HAP-1 (cell line): ENCODE results near the gene GFRA1.

Source experiments
- DNase-seq, 2 experiments: peaks; one replicate each; pipeline ENCODE4 v3.0.0-alpha.2; 2016 to 2020; ENCODE audit warnings: low spot score in 2 of 2
- H3K27me3 ChIP-seq: fragments of 250-450 bp; sonication (Bioruptor Pico); 2 replicates; pipeline ENCODE4 v1.5.1; 2020; ENCODE audit warnings: low read depth, mild to moderate bottlenecking, moderate library complexity
- H3K36me3 ChIP-seq: fragments of 250-450 bp; sonication (Bioruptor Pico); replicated peaks from 2 replicates; pipeline ENCODE4 v1.5.1; 2020; ENCODE audit warnings: mild to moderate bottlenecking
- H3K4me1 ChIP-seq: fragments of 250-450 bp; sonication (Bioruptor Pico); 2 replicates; pipeline ENCODE4 v1.5.1; 2020; ENCODE audit warnings: mild to moderate bottlenecking
- H3K4me3 ChIP-seq: fragments of 250-450 bp; sonication (Bioruptor Pico); 2 replicates; pipeline ENCODE4 v1.5.1; 2020; ENCODE audit warnings: mild to moderate bottlenecking, moderate library complexity
- H3K9me3 ChIP-seq: fragments of 250-450 bp; sonication (Bioruptor Pico); 2 replicates; pipeline ENCODE4 v1.5.1; 2020; ENCODE audit warnings: mild to moderate bottlenecking, moderate library complexity
- in situ Hi-C: fragments of 300-500 bp; cut with MboI; formaldehyde crosslinking; loops from 3 replicates; pipeline ENCODE4 v1.14.3; 2020; ENCODE audit warnings: low sequenced_read_pairs, inconsistent platforms, mixed read lengths

The GFRA1 gene

DNA sequence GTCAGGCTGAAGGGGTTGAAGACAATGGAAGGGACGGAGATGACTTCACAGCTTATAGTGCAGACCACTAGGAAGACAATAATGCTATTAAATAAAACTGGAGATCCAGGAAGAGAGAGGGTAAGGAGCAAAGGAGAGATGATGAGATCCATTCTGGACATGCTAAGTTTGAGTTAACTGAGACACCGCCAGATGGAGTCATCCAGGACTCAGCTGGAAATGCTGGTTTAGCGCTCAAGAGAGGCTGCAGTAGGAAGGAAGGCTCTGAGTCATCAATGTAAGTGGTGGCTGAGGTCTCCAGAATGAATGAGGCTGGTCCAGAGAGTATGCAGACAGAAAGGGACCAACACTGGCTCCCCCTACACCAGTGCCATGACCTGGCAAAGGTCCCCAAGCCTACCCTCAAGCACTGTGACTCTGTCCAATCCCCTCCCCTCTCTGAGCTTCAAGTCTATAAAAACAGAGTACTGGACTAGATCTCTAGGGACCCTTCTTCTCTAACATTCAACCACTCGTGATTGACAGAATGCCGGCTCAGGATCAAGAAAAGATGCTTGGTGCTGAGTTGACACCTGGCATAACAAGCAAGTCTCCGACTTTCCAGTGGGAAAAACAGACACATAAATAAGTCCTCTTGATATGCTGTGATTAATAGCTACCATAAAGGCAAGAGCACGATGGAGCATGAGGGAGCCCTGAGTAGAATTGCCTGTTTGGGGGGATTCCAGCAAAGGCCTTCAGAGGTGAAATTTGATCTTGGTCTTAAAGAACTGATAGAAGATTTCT, 8.9 kb downstream of the GFRA1 start:
- Histone ChIP-seq H3K4me1 (no peaks in the 10 kb centered on the region), H3K9me3 (no peaks in the 10 kb centered on the region), H3K4me3 (no peak overlapping the region), H3K36me3 (no peaks in the 10 kb centered on the region), H3K27me3 (peaks cover 7% of the 10 kb centered on the region)
- DNase-seq, result no peak
- in situ Hi-C loops, result no loop called here

DNA sequence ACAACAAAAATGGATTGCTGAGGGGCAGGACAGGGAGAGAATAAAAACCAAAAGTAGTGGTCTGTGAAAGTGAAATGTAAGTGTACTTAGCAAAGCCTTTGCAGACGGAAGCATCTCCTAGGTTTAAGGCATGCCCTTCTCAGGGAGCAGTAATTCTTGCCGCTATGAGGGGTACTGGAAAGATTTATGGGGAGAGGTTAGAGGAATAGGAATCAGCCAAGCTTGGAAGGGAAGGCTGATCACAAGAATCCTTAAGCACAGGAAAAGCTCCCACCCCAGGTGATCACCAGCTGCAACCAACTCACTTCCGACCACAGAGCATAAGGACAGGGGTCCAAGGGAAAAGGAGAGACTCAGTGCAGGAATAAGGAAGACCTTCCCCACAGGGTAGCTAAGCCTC, 10.3 kb downstream of the GFRA1 start:
- Histone ChIP-seq H3K36me3 (no peaks in the 10 kb centered on the region), H3K27me3 (peaks cover 4% of the 10 kb centered on the region), H3K4me1 (no peaks in the 10 kb centered on the region), H3K4me3 (no peak overlapping the region), H3K9me3 (no peaks in the 10 kb centered on the region)
- in situ Hi-C loops, result no loop called here
- no peak for DNase-seq

DNA sequence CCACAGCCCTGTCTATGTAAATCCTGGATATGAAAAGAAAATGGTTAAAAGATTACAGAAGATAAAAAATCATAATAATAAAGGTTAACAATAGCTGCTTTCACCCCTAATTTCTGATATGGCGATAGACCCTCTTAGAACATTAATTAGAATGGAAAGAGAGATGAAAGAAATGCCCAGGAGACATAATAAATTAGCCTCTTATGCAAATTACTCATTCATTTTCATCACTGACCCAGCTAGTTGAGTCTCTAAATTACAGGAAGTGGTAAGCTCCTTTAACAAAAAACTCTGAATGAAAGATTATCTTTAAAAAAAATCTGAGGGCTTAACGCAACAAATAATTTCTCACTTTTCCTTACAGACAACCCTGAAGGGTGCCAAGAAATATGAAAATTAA, 12.4 kb downstream of the GFRA1 start:
- no peaks in the 10 kb centered on the region for H3K4me1 ChIP-seq
- H3K36me3 ChIP-seq, result no peaks in the 10 kb centered on the region
- in situ Hi-C loops, result no loop called here

DNA sequence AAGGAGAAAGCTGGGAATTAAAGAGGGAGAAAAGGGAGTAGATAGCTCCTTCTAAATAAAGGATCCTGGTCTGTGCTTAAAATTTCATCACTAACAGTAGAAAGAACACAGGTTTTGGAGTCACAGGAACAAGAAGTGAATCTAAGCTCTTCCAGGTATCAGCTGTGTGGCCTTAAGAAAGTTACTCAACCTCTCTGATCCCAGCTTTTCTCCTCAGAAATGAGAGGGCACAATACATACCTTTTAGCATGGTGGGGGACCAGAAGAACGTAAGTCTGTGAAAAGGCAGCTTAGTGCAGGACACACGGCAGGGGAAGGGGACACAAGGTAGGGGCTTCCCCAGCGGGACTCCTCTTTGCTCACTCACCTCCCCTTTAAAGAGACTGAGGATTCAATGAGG, 13.4 kb downstream of the GFRA1 start:
- Histone ChIP-seq H3K36me3 (no peaks in the 10 kb centered on the region), H3K4me1 (no peaks in the 10 kb centered on the region), H3K4me3 (no peak overlapping the region), H3K27me3 (no peaks in the 10 kb centered on the region; the same call in none of the 2 replicates), H3K9me3 (no peaks in the 10 kb centered on the region)
- no peak for DNase-seq
- in situ Hi-C loops, result no loop called here

More for the DNA sequence above, 12.4 kb downstream of the GFRA1 start:
- H3K4me3 ChIP-seq, result no peak overlapping the region
- no peaks in the 10 kb centered on the region for H3K9me3 ChIP-seq
- DNase-seq, result peak in 1 of 2 experiments; percentile 9
- no peaks in the 10 kb centered on the region; the same call in none of the 2 replicates for H3K27me3 ChIP-seq

DNA sequence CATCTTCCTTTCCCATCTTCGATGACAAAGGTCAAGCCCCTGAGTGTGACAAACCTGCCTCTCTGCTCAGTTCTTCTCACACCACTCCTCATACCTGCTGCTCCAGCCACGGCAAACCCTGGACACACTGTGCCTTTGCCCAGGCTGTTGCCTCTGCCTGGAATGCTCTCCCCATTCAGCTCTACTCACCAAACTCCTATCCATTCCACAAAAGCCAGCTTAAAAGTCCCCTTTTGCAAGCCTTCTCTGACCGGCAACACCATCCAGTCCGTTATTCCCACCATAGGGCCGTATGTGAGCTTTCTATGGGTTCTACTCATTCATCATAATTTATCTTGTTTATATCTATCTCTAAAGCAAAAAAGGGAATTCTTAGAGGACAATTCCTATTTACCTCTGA, 15.2 kb downstream of the GFRA1 start:
- H3K27me3 ChIP-seq, result no peaks in the 10 kb centered on the region; the same call in none of the 2 replicates
- H3K9me3 ChIP-seq, result no peaks in the 10 kb centered on the region
- no peak for DNase-seq
- in situ Hi-C loops, result no loop called here
- H3K4me3 ChIP-seq, result no peak overlapping the region
- no peaks in the 10 kb centered on the region for H3K36me3 ChIP-seq
- no peaks in the 10 kb centered on the region for H3K4me1 ChIP-seq

DNA sequence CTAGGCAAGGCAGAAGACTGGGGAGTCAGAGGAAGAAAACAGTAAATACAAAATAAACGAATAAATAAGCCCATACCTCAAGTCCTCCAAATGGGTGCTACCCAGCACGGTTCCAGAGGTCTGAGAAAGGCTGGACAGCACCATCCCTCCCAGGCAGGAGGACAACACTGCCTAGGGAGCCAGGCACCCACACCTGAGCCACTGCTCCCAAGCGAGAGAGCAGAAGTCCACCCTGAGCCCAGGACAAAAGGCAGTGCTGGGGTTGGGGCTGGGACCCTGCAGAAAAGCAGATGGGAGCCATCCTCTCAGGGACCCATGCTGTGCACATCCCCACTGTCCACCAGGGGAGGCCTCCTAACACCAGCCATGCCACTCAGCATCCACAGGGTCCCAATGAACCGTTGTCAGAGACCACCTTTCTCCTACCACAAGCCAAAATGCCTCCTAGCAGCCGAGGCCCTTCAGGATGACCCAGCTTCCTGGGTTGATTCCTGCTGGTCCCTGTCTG, 16.2 kb downstream of the GFRA1 start:
- no peaks in the 10 kb centered on the region for H3K36me3 ChIP-seq
- no peaks in the 10 kb centered on the region for H3K4me1 ChIP-seq
- H3K4me3 ChIP-seq, result no peak overlapping the region
- no peak for DNase-seq
- in situ Hi-C loops, result no loop called here
- H3K9me3 ChIP-seq, result no peaks in the 10 kb centered on the region
- no peaks in the 10 kb centered on the region; the same call in 1 of the 2 replicates for H3K27me3 ChIP-seq

DNA sequence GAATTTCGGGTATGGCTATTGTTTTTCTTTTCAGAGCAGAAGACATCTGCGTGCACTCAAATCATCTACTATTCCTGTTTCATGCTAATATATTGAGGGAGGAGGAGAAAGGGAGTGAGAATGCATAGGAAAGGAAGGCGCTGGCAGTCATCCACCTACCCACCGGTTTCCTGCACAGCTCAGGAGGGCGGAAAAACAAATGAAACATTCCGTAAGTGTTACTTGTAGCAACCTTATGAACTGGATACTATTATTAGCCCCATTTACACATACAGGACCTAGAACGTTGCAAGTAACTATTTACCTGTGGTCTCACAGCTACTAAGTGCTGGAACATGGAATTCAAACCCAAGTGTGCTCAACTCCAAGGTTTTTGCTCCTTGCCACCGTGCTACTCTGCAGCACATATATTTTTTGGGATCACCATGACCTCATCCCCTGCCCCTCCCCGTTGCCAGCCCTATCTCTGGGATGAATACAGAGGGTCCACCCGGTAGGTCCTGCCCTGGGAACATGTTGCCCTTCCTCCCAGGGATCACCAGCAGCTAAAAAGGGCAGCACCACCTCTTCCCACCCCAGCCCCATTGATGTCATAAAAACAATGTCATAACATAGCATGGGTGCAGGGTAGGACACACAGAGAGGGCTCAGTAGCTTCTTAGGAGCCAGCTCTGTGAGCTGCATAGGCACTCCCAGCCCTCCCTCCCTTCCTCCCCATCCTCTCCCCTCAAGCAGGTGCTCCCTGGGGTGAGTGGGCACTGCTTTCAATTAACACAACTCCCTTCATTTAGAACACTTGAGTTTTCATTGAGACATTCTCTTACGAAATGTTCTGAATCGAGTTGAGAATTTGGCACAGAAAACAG, 16.9 kb downstream of the GFRA1 start:
- no peaks in the 10 kb centered on the region for H3K36me3 ChIP-seq
- H3K4me1 ChIP-seq, result no peaks in the 10 kb centered on the region
- DNase-seq, result no peak
- H3K27me3 ChIP-seq, result no peaks in the 10 kb centered on the region; the same call in 1 of the 2 replicates
- no peaks in the 10 kb centered on the region for H3K9me3 ChIP-seq
- no peak overlapping the region for H3K4me3 ChIP-seq
- in situ Hi-C loops, result no loop called here

DNA sequence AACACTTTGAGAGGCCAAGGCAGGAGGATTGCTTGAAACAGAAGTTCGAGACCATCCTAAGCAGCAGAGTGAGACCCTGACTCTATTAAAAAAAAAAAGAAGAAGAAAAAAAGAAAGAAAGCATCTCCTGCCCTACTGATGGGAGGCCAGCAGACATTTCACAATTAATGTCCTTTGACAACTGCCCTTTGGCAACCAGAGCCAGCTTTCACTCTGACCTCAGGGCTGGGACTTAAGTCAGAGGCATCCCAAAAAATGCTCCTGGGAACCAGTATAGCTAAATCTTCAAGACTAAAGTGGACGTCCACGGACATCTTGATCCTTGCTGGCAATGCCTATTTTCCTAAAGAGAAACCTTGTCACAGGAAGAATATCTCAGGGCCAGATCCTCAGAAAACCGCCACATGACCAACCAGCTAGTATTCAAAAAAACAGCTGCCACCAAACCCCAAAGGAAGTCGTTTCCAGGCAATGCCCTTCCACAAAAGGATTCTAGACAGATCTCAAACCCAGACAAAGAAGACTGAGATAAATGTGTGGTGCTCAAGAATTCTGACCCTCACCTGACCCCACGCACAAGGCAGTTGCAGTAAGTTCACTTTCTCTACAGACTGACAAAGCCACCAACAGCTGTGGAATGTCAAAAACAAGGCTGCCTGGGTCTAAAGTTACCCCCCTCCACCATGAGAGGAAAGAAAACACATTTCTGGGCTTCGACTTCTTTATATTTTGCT, 18.4 kb downstream of the GFRA1 start:
- no peaks in the 10 kb centered on the region for H3K9me3 ChIP-seq
- DNase-seq, result no peak
- in situ Hi-C loops, result no loop called here

DNA sequence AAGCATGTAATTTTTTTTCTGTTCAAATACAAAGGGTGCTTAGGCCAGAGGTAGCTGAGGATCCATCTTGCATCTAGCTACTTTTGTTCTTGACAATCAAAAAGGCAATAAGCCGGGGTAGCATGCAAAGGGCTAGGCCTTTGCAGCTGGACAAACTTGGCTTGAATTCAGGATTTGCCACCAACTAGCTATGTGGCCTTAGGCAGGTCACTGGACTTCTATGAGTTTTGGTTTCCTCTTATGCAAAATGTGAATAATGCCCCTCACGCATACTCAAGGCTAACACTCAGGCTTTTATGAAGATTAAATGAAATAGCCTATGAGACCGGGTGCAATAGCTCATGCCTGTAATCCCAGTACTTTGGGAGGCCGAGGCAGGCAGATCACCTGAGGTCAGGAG, 19.3 kb downstream of the GFRA1 start:
- H3K4me1 ChIP-seq, result no peaks in the 10 kb centered on the region
- no peaks in the 10 kb centered on the region for H3K9me3 ChIP-seq
- no peaks in the 10 kb centered on the region for H3K36me3 ChIP-seq
- in situ Hi-C loops, result no loop called here
- no peaks in the 10 kb centered on the region; the same call in 1 of the 2 replicates for H3K27me3 ChIP-seq
- H3K4me3 ChIP-seq, result no peak overlapping the region
- no peak for DNase-seq

More for the DNA sequence above, 18.4 kb downstream of the GFRA1 start:
- Histone ChIP-seq H3K4me3 (no peak overlapping the region), H3K36me3 (no peaks in the 10 kb centered on the region), H3K4me1 (no peaks in the 10 kb centered on the region), H3K27me3 (no peaks in the 10 kb centered on the region; the same call in 1 of the 2 replicates)

DNA sequence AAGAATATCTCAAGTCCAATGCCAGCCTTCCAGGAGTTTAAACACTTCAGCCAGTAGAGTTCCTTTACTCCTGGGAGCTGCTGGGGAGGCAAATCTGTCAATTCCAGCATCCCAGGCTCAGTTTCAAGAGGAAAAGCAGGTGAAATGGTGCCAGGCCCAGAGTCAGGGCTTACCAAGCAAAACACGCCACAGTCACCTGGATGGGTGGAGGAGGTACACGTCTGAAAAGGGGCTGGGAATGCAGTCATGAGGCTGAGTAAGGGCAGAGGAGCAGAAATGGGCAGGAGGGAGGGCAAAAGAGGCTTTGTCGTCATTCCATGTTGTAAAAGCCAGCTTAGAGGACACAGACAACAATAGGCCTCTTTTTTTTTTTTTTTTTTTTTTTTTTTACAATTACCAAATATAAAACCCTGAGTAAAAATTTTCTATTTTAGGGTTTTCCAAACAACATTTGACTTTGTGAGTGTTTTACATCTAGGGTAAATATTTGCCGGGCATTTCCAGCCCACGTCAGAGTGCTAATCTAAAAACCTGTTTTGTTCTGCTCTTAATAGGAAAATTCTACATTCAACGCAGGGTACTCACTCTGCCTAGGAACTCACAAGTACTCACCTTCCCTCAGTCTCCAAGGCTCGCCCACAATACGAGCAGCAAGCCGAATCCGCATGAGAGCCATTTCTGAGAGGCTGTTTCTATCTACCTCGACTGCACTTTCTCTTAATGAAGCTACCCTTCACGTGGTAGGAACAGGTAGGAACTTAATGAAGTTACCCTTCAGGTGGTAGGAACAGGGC, 21.2 kb downstream of the GFRA1 start:
- Histone ChIP-seq H3K4me1 (no peaks in the 10 kb centered on the region), H3K27me3 (no peaks in the 10 kb centered on the region), H3K9me3 (no peaks in the 10 kb centered on the region), H3K36me3 (no peaks in the 10 kb centered on the region), H3K4me3 (no peak overlapping the region)
- in situ Hi-C loops, result no loop called here
- no peak for DNase-seq

DNA sequence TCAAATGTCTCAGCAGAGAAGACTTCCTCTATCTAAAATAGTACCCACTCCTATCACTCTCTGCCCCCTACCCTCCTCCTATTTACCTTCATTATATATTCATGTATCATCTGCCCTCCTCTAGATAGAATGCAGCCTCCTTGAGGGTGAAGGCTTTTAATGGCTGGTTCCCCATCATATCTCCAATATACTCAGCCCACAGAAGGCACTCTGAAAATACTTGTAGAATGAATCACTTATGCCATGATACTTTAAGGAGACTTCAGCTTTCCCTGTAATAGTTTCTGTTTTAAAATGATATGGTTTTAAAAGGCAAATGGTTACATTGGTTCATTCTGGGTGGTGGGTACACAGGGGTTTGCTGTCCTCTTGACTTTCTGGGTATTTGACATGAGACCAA, 25.3 kb downstream of the GFRA1 start:
- Histone ChIP-seq H3K36me3 (no peaks in the 10 kb centered on the region), H3K4me3 (no peak overlapping the region), H3K9me3 (no peaks in the 10 kb centered on the region), H3K27me3 (no peaks in the 10 kb centered on the region), H3K4me1 (no peaks in the 10 kb centered on the region)
- in situ Hi-C loops, result no loop called here
- DNase-seq, result no peak

DNA sequence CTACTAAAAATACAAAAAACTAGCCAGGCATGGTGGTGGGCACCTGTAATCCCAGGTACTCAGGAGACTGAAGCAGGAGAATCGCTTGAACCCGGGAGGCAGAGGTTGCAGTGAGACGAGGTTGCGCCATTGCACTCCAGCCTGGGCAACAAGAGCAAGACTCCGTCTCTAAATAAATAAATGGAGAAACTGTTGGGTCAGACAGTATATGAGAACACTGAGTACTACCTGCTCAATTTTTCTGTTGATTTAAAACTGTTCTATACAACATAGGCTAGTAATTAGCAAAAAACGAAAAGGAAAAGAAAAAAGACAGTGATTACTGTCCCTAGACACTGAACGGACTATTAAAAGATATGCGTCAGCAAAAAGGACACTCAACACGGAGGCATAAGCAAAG, 26.7 kb downstream of the GFRA1 start:
- no peaks in the 10 kb centered on the region for H3K4me1 ChIP-seq
- DNase-seq, result no peak
- H3K9me3 ChIP-seq, result no peaks in the 10 kb centered on the region
- H3K36me3 ChIP-seq, result no peaks in the 10 kb centered on the region
- in situ Hi-C loops, result no loop called here
- no peaks in the 10 kb centered on the region; the same call in 1 of the 2 replicates for H3K27me3 ChIP-seq
- H3K4me3 ChIP-seq, result no peak overlapping the region

DNA sequence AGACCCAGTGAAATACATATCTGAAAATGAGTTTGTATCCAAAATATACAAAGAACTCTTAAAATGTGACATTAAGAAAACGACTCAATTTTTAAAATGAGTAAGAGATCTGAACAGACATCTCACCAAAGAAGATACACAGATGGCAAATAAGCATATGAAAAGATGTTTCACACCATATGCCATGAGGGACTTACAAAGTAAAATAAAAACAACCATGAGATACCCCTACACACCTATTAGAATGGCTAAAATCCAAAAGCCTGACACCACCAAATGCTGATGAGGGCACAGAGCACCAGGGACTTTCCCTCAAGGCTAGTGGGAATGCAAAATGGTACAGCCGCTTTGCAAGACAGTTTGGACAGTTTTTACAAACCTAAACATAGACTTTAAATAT, 27.9 kb downstream of the GFRA1 start:
- H3K9me3 ChIP-seq, result no peaks in the 10 kb centered on the region
- peaks cover 2% of the 10 kb centered on the region; the same call in 1 of the 2 replicates for H3K27me3 ChIP-seq
- no peak overlapping the region for H3K4me3 ChIP-seq
- in situ Hi-C loops, result no loop called here
- no peaks in the 10 kb centered on the region for H3K4me1 ChIP-seq
- no peak for DNase-seq
- no peaks in the 10 kb centered on the region for H3K36me3 ChIP-seq
